GM13977 (cell line): ENCODE data around the gene ZFAND3.

Experiments used
- DNase-seq: peaks from one replicate; pipeline ENCODE4 v3.0.0; 2012; ENCODE audit warnings: low spot score
- in situ Hi-C: fragments of 300-500 bp; cut with MboI; formaldehyde crosslinking; loops from one replicate; pipeline ENCODE4 v1.12.0; 2022; ENCODE audit warnings: low sequenced_read_pairs, low pct_unique_long_range_greater_than_20kb, mixed read lengths, inconsistent platforms; ENCODE audit not compliant: unreplicated experiment
- TF ChIP-seq, protein P1 (sequence below): IDR thresholded peaks from 2 replicates; pipeline ENCODE4 v1.5.1; 2012; ENCODE audit warnings: mild to moderate bottlenecking, control low read depth; ENCODE audit not compliant: insufficient read depth; ENCODE audit errors: extremely low read depth, missing control alignments

Gene ZFAND3

GRCh38 chr6:37806213-37806612 is 13.3 kb upstream of the ZFAND3 start:
- in situ Hi-C loops, result no loop called here
- TF ChIP-seq, protein P1, sequence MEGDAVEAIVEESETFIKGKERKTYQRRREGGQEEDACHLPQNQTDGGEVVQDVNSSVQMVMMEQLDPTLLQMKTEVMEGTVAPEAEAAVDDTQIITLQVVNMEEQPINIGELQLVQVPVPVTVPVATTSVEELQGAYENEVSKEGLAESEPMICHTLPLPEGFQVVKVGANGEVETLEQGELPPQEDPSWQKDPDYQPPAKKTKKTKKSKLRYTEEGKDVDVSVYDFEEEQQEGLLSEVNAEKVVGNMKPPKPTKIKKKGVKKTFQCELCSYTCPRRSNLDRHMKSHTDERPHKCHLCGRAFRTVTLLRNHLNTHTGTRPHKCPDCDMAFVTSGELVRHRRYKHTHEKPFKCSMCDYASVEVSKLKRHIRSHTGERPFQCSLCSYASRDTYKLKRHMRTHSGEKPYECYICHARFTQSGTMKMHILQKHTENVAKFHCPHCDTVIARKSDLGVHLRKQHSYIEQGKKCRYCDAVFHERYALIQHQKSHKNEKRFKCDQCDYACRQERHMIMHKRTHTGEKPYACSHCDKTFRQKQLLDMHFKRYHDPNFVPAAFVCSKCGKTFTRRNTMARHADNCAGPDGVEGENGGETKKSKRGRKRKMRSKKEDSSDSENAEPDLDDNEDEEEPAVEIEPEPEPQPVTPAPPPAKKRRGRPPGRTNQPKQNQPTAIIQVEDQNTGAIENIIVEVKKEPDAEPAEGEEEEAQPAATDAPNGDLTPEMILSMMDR, result no peak
- no peak for DNase-seq

DNA sequence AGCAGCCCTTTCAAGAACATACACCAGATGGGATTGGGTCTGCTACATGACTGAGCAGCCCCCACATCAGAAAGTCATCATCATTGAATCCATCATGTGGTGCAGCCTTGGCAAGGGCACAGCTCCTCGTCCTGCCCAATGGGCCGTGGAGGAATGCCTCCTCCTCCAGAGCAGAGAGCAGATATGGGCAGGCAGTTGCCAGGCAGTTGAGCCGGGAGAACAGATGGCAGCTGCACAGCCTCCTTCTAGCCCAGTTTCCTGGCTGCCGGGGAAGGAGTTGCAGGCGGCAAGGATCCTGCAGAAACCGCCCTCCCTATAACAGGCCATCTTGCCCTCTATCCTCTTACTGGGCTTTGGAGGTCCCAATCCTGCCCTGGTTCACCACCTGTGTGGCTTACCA is 11.9 kb upstream of the ZFAND3 start:
- in situ Hi-C loops, result no loop called here
- TF ChIP-seq, protein P1, result no peak

GRCh38 chr6:37809197-37809543 is 10.4 kb upstream of the ZFAND3 start:
- TF ChIP-seq, protein P1, result no peak
- DNase-seq, result no peak
- in situ Hi-C loops, result no loop called here

More for the DNA sequence above, 11.9 kb upstream of the ZFAND3 start:
- no peak for DNase-seq

DNA sequence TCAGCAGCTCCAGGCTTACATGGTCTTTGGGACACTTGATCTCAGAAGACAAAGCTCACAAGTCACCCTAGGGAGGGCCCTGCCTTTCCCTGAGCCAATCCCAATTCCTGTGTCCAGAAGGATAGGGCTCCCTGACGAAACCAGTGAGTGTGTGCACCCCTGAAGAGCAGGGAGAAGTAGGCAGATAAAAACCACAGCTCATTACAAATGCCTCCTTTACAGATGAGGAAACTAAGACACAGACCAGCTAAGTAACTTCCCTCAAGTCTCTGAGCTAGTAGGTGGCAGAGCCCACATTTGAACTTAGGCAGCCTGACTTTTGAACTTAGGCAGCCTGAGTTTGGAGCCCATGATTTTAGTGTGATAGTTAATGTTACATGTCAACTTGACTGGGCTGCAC is 6.7 kb upstream of the ZFAND3 start:
- TF ChIP-seq, protein P1, result no peak
- DNase-seq, result no peak
- in situ Hi-C loops, result no loop called here

DNA sequence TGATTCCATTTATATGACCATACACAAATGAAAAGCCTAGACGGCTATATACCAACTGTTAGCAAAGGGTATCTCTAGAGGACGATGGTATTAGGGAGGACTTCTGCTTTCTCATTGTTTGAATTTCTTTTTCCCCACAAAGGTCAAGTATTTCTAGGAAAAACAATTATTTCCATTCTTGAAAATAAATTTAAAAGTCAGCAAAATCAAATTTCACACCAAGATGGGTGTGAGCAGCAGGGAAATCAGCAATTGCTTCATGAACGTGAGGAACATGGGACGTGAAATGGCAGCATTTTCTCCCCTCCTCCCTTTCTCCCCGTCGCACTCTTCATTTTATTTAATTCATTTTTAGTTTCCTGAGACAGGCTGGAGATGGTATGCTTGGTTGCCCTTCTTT is 5.2 kb upstream of the ZFAND3 start:
- TF ChIP-seq, protein P1, result no peak
- no peak for DNase-seq
- in situ Hi-C loops, result no loop called here

DNA sequence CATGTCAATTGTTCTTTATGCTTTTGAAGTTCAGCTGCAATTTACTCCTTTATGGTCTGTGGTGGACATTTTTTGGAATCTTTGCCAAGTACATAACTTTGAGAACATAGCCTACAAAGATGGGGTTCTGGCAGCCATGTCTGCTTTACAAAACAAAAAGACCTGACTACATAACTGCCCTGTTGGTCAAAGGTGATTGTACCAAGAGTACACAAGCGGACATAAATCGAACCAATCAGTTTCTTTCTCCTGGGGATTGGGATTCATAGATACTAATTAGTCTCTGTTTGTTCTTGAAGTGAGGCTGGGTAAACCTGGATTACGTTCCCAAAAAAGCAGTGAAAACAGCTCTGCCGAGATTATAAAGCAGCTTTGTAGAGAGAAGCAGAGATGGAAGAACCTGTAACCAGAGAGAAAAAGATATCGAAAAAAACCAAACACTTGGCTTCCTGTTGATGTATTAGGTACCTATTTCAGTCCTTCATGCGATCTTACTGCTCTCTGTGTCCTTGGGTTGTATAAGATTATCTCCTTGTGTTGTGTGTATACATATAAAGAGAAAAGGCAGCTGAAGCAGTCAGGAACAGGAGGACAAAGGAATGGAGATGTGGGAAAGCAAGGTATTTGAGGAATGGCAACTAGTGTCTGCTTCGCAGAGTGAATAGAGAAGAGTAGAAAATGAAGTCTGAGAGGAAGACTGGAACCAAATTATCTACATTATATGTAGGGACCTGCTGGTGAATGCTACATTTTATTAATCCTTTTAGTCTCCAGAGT is 2.7 kb upstream of the ZFAND3 start:
- TF ChIP-seq, protein P1, result no peak
- no peak for DNase-seq
- in situ Hi-C loops, result no loop called here
